A549 (cell line): Measurements from ENCODE around the gene NKAIN4. TPM values are rescaled to one million over a fixed set of nuclear protein-coding genes. Genes with fewer than 3 reads are reported as not detected.

Experiments
- ATAC-seq, 2 experiments: fragments of 200-7000 bp in 1 of 2; fragments of >200 bp in 1 of 2; cut with Nextera tagmentation in 1 of 2; cut with Tn5 transposase in 1 of 2; 3 replicates each; pipeline versions ENCODE4 v1.8.0 to v1.9.1; 2018 to 2020; ENCODE audit warnings: mild to moderate bottlenecking in 1 of 2, moderate library complexity in 1 of 2
- CTCF ChIA-PET: fragments of 300-600 bp; sonication (Branson Sonifier 250); formaldehyde crosslinking; extraction: SDS; loops from one replicate; lab custom pipeline; 2021; ENCODE audit warnings: antibody characterized with exemption, inconsistent platforms; lab: Yijun Ruan, JAX
- POLR2A ChIA-PET: fragments of 350-600 bp; formaldehyde crosslinking; extraction: SDS; loops from one replicate; lab custom pipeline; 2021; ENCODE audit warnings: antibody characterized with exemption, inconsistent platforms; lab: Yijun Ruan, JAX
- DNase-seq, 2 experiments: peaks; one replicate each; pipeline versions ENCODE4 v3.0.0 to v3.0.0-alpha.2; 2011 to 2016; ENCODE audit warnings: low read depth in 1 of 2, low spot score in 1 of 2
- FAIRE-seq: peaks from 2 replicates; lab custom pipeline; 2011; peaks lifted over from hg19 to GRCh38; lab: Jason Lieb, UNC
- H3K27ac ChIP-seq, 2 experiments: fragments of >200 bp; sonication (Bioruptor Twin); formaldehyde crosslinking; 3 replicates each; pipeline ENCODE4 v1.5.1; 2016 to 2017
- H3K4me1 ChIP-seq: fragments of >200 bp; sonication (Bioruptor Twin); formaldehyde crosslinking; 3 replicates; pipeline ENCODE4 v1.6.1; 2016
- H3K4me2 ChIP-seq: fragments of >200 bp; sonication (Bioruptor Twin); formaldehyde crosslinking; 3 replicates; pipeline ENCODE4 v1.6.1; 2016
- H3K4me3 ChIP-seq: fragments of >200 bp; sonication (Bioruptor Twin); formaldehyde crosslinking; 3 replicates; pipeline ENCODE4 v1.5.1; 2016
- H3K9me3 ChIP-seq: fragments of >200 bp; sonication (Bioruptor Twin); formaldehyde crosslinking; 3 replicates; pipeline ENCODE4 v1.6.1; 2016
- BHLHE40 ChIP-seq: IDR thresholded peaks from 2 replicates; pipeline ENCODE4 v1.6.1; 2012; ENCODE audit warnings: low read depth, low read length, inconsistent platforms
- CBX2 ChIP-seq: fragments of 200-600 bp; sonication (generic); IDR thresholded peaks from 2 replicates; pipeline ENCODE4 v1.6.1; 2016; ENCODE audit warnings: low read depth, mild to moderate bottlenecking, borderline replicate concordance
- CHD2 ChIP-seq: fragments of 150-350 bp; IDR thresholded peaks from 2 replicates; pipeline ENCODE4 v1.6.1; 2014; ENCODE audit warnings: low read length; ENCODE audit not compliant: partially characterized antibody
- CHD4 ChIP-seq: fragments of 200-600 bp; sonication (generic); IDR thresholded peaks from 2 replicates; pipeline ENCODE4 v1.6.1; 2016; ENCODE audit warnings: antibody characterized with exemption, mild to moderate bottlenecking, borderline replicate concordance
- E2F6 ChIP-seq: IDR thresholded peaks from 2 replicates; pipeline ENCODE4 v1.6.1; 2012; ENCODE audit warnings: low read depth, borderline replicate concordance
- ELK1 ChIP-seq: fragments of 150-350 bp; IDR thresholded peaks from 2 replicates; pipeline ENCODE4 v1.6.1; 2014; ENCODE audit warnings: low read depth, mild to moderate bottlenecking, low read length
- EP300 ChIP-seq, 2 experiments: fragments of >200 bp; sonication (Bioruptor Twin); formaldehyde crosslinking; IDR thresholded peaks; 2 replicates in 1 of 2; 3 replicates in 1 of 2; pipeline ENCODE4 v1.6.1; 2016 to 2017
- FOSB ChIP-seq: fragments of 250-450 bp; sonication (Bioruptor Pico); IDR thresholded peaks from 2 replicates; pipeline ENCODE4 v1.5.0; 2020; ENCODE audit warnings: mild to moderate bottlenecking, moderate library complexity
- FOSL2 ChIP-seq, 2 experiments: fragments of 450-650 bp in 1 of 2; fragments of >200 bp in 1 of 2; sonication (Bioruptor Twin) in 1 of 2; formaldehyde crosslinking; IDR thresholded peaks; 2 replicates each; pipeline versions ENCODE4 v1.5.0 to v1.6.1; 2016 to 2020; ENCODE audit warnings: mild to moderate bottlenecking in 1 of 2, moderate library complexity in 1 of 2
- FOXS1 ChIP-seq: fragments of 250-450 bp; sonication (Bioruptor Pico); IDR thresholded peaks from 2 replicates; pipeline ENCODE4 v1.5.0; 2020; ENCODE audit warnings: mild to moderate bottlenecking, moderate library complexity
- GATA3 ChIP-seq: IDR thresholded peaks from 2 replicates; pipeline ENCODE4 v1.6.1; 2012; ENCODE audit warnings: borderline replicate concordance
- HDAC2 ChIP-seq: fragments of 200-600 bp; sonication (generic); IDR thresholded peaks from 2 replicates; pipeline ENCODE4 v1.6.1; 2016
- HEYL ChIP-seq: fragments of 250-450 bp; sonication (Bioruptor Pico); IDR thresholded peaks from 2 replicates; pipeline ENCODE4 v1.8.0; 2021; ENCODE audit warnings: mild to moderate bottlenecking, moderate library complexity
- HOXA7 ChIP-seq: fragments of 250-450 bp; sonication (Bioruptor Pico); IDR thresholded peaks from 2 replicates; pipeline ENCODE4 v1.5.0; 2020; ENCODE audit warnings: mild to moderate bottlenecking, moderate library complexity
- HOXB13 ChIP-seq: fragments of 250-450 bp; sonication (Bioruptor Pico); IDR thresholded peaks from 2 replicates; pipeline ENCODE4 v1.5.0; 2020; ENCODE audit warnings: low read depth, mild to moderate bottlenecking, moderate library complexity
- HOXB5 ChIP-seq: fragments of 250-450 bp; sonication (Bioruptor Pico); IDR thresholded peaks from 2 replicates; pipeline ENCODE4 v1.5.0; 2020; ENCODE audit warnings: mild to moderate bottlenecking, moderate library complexity
- JUN ChIP-seq, 2 experiments: fragments of >200 bp; sonication (Bioruptor Twin); formaldehyde crosslinking; IDR thresholded peaks; 2 replicates in 1 of 2; 3 replicates in 1 of 2; pipeline ENCODE4 v1.6.1; 2016 to 2017
- JUNB ChIP-seq: fragments of >200 bp; sonication (Bioruptor Twin); formaldehyde crosslinking; IDR thresholded peaks from 2 replicates; pipeline ENCODE4 v1.6.1; 2016
- KDM5A ChIP-seq: fragments of 200-600 bp; sonication (generic); IDR thresholded peaks from 2 replicates; pipeline ENCODE4 v1.6.1; 2016; ENCODE audit warnings: antibody characterized with exemption, mild to moderate bottlenecking
- MAX ChIP-seq: IDR thresholded peaks from 2 replicates; pipeline ENCODE4 v1.6.1; 2012
- MAZ ChIP-seq: fragments of 150-350 bp; IDR thresholded peaks from 2 replicates; pipeline ENCODE4 v1.6.1; 2014; ENCODE audit warnings: antibody characterized with exemption, low read depth, low read length, borderline replicate concordance
- MYC ChIP-seq: IDR thresholded peaks from 2 replicates; pipeline ENCODE4 v1.6.1; 2012; ENCODE audit warnings: mild to moderate bottlenecking, inconsistent platforms, low read length, improper control_type of control experiment, borderline replicate concordance
- NPAS2 ChIP-seq: fragments of 250-450 bp; sonication (Bioruptor Pico); IDR thresholded peaks from 2 replicates; pipeline ENCODE4 v1.8.0; 2022; ENCODE audit warnings: mild to moderate bottlenecking, moderate library complexity, borderline replicate concordance
- PBX3 ChIP-seq: IDR thresholded peaks from 2 replicates; pipeline ENCODE4 v1.6.1; 2012
- PHF8 ChIP-seq: fragments of 200-600 bp; sonication (generic); IDR thresholded peaks from 2 replicates; pipeline ENCODE4 v1.6.1; 2016; ENCODE audit warnings: low read depth, mild to moderate bottlenecking, antibody characterized with exemption, moderate library complexity, borderline replicate concordance
- POLR2A ChIP-seq: IDR thresholded peaks from 2 replicates; pipeline ENCODE4 v1.6.1; 2012; ENCODE audit warnings: mild to moderate bottlenecking, low read length
- RAD21 ChIP-seq, 2 experiments: fragments of >200 bp in 1 of 2; sonication (Bioruptor Twin) in 1 of 2; formaldehyde crosslinking in 1 of 2; IDR thresholded peaks in 1 of 2; conservative IDR thresholded peaks in 1 of 2; 2 replicates in 1 of 2; 3 replicates in 1 of 2; pipeline ENCODE4 v1.6.1; 2012 to 2018; ENCODE audit warnings: inconsistent platforms in 1 of 2
- RARB ChIP-seq: fragments of 250-450 bp; sonication (Bioruptor Pico); IDR thresholded peaks from 2 replicates; pipeline ENCODE4 v1.8.0; 2021; ENCODE audit warnings: mild to moderate bottlenecking, moderate library complexity
- RFX5 ChIP-seq: fragments of 450-650 bp; IDR thresholded peaks from 2 replicates; pipeline ENCODE4 v1.7.1; 2014; ENCODE audit warnings: antibody characterized with exemption, mild to moderate bottlenecking, moderate library complexity
- SREBF2 ChIP-seq: fragments of 450-650 bp; IDR thresholded peaks from 2 replicates; pipeline ENCODE4 v1.6.1; 2014; ENCODE audit warnings: mild to moderate bottlenecking, moderate library complexity
- TFCP2L1 ChIP-seq: fragments of 250-450 bp; sonication (Bioruptor Pico); IDR thresholded peaks from 2 replicates; pipeline ENCODE4 v1.5.0; 2021; ENCODE audit warnings: mild to moderate bottlenecking
- TP53 ChIP-seq: fragments of 250-450 bp; sonication (Bioruptor Pico); IDR thresholded peaks from 2 replicates; pipeline ENCODE4 v1.5.0; 2021; ENCODE audit warnings: mild to moderate bottlenecking, moderate library complexity
- USF2 ChIP-seq: fragments of 450-650 bp; IDR thresholded peaks from 2 replicates; pipeline ENCODE4 v1.6.1; 2014; ENCODE audit warnings: antibody characterized with exemption
- ZC3H11A ChIP-seq: fragments of 450-650 bp; IDR thresholded peaks from 2 replicates; pipeline ENCODE4 v1.6.1; 2014; ENCODE audit warnings: antibody characterized with exemption, mild to moderate bottlenecking
- WGBS: methylation state at CpG from one replicate; pipeline ENCODE4 v1.1.6; 2017; ENCODE audit errors: missing lambda C conversion rate; 5-methylcytosine and 5-hydroxymethylcytosine counted together
- polyA plus RNA-seq, 4 experiments: library from polyadenylated mRNA; depleted of rRNA in 3 of 4; stranded (reverse); fragments of >200 nt; fragmentation: RNase III in 1 of 4; extraction: RNeasy Plus Mini Kit Qiagen cat#74134 plus additional on column Dnase treatment in 1 of 4; gene quantifications; 2 replicates in 3 of 4; 3 replicates in 1 of 4; pipeline ENCODE4 v1.2.3, GENCODE V29; 2011 to 2017

Gene NKAIN4
- polyA plus RNA-seq, 2 of the 4 experiments (the other 2 are of a cell fraction): 5.8 to 9.7 TPM

- CTCF ChIA-PET: interaction anchor here (1.0 to 7.2 kb wide), 17 partner anchors 9 to 252 kb away, joined by 3 to 401 read pairs (median 22); partner anchors contain the start of genes ARFGAP1, BIRC7, COL20A1 and NKAIN4
- Histone ChIP-seq H3K4me3 (no peak overlapping the region), H3K4me2 (peak overlapping the region; percentile 64), H3K4me1 (peaks cover 59% of the 10 kb centered on the region)
- ATAC-seq (peak in 1 of 2 experiments; percentile 14; a peak in 3 of 6 replicates), FAIRE-seq (no peak)
- WGBS: 44% methylated on average over 7 of the region's 7 CpGs
- TF ChIP-seq HOXB13 (CRISPR knock-in tag) (peak; percentile 15; the same call in 1 of the 2 replicates), FOSB (no peak), NPAS2 (CRISPR knock-in tag) (no peak), POLR2A (no peak), MAX (0 out of 2 replicates have a peak, but pooled peaks have one; percentile 5), USF2 (peak; percentile 2; the same call in 1 of the 2 replicates)
- TF ChIP-seq, all 56 proteins: peak for 3
- H3K27ac ChIP-seq: peak overlapping the region; percentile 89 to 99
- no peaks in the 10 kb centered on the region for H3K9me3 ChIP-seq
- POLR2A ChIA-PET: interaction anchor here (1.1 to 2.2 kb wide), 4 partner anchors 10 to 296 kb away, joined by 3 to 14 read pairs (median 10); partner anchors contain the start of genes ARFGAP1, BIRC7 and PPDPF
- no peak for DNase-seq
Measured at GRCh38 chr20:63225082-63225454, 29.2 kb downstream of the NKAIN4 start.

- Histone ChIP-seq H3K9me3 (no peaks in the 10 kb centered on the region), H3K4me2 (peak overlapping the region; percentile 64), H3K4me1 (peaks cover 54% of the 10 kb centered on the region), H3K27ac (peak overlapping the region; percentile 89 to 99), H3K4me3 (no peak overlapping the region)
- ChIA-PET POLR2A (interaction anchor here (1.0 to 2.2 kb wide), 8 partner anchors 8 to 296 kb away, joined by 3 to 14 read pairs (median 6); partner anchors contain the start of genes ARFGAP1, BIRC7, PPDPF and YTHDF1), CTCF (interaction anchor here (0.6 to 7.2 kb wide), 33 partner anchors 10 to 307 kb away, joined by 3 to 401 read pairs (median 10); partner anchors contain the start of genes ARFGAP1, BIRC7, COL20A1 and NKAIN4)
- 16% methylated on average over 13 of the region's 16 CpGs for WGBS
- DNase-seq (peak; percentile 60 to 91), FAIRE-seq (no peak), ATAC-seq (peak; percentile 69 to 84)
- TF ChIP-seq HOXB5 (CRISPR knock-in tag) (no peak), JUNB (no peak), FOXS1 (no peak), HEYL (no peak), FOSB (no peak), RAD21 (conservative IDR thresholded peaks at IDR 0.05 in 1 of 2, IDR thresholded peaks at IDR 0.05 in 1 of 2) (peak; percentile 8 to 51; a peak in 4 of 5 replicates), CHD2 (peak; percentile 5), CHD4 (no peak), HOXB13 (CRISPR knock-in tag) (no peak), MAZ (0 out of 2 replicates have a peak, but pooled peaks have one; percentile 14), RFX5 (no peak), TP53 (CRISPR knock-in tag) (no peak), ZC3H11A (no peak), BHLHE40 (no peak), SREBF2 (no peak), JUN (IDR thresholded peaks at IDR 0.05) (peak; percentile 78 to 85; a peak in 3 of 5 replicates), FOSL2 (IDR thresholded peaks at IDR 0.05) (no peak), FOSL2 (CRISPR knock-in tag; IDR thresholded peaks at IDR 0.05) (peak; percentile 43), PBX3 (no peak), PHF8 (no peak), HDAC2 (no peak), HOXA7 (CRISPR knock-in tag) (no peak), E2F6 (peak; percentile 54; the same call in 1 of the 2 replicates), KDM5A (no peak), TFCP2L1 (CRISPR knock-in tag) (no peak), CBX2 (no peak), MYC (no peak), GATA3 (peak; percentile 73; the same call in 1 of the 2 replicates), ELK1 (no peak), RARB (CRISPR knock-in tag) (no peak), EP300 (IDR thresholded peaks at IDR 0.05) (peak; percentile 56 to 80; a peak in 3 of 5 replicates), POLR2A (no peak), NPAS2 (CRISPR knock-in tag) (no peak)
Measured at GRCh38 chr20:63224412-63225081, 29.7 kb downstream of the NKAIN4 start.
